Neuronal stem cell (in vitro differentiated cells): ENCODE results near the gene BRD3.
A peak's percentile ranks its signal among the peaks of the same experiment; 100 is the strongest.

ENCODE experiments used
- DNase-seq: peaks from one replicate; pipeline ENCODE4 v3.0.0-alpha.2; 2013; ENCODE audit warnings: low spot score
- H2AFZ ChIP-seq: one replicate; pipeline ENCODE4 v1.6.1; 2013; ENCODE audit warnings: mild to moderate bottlenecking, low read length, inconsistent platforms
- H2AK5ac ChIP-seq: 2 replicates; pipeline ENCODE4 v1.6.1; 2013; ENCODE audit warnings: low read depth, mild to moderate bottlenecking, inconsistent platforms, low read length, moderate library complexity, mixed read lengths
- H2BK120ac ChIP-seq: 2 replicates; pipeline ENCODE4 v1.6.1; 2013; ENCODE audit warnings: low read depth, mild to moderate bottlenecking, inconsistent platforms, low read length, moderate library complexity, mixed read lengths
- H2BK12ac ChIP-seq: one replicate; pipeline ENCODE4 v1.6.1; 2013; ENCODE audit warnings: low read length, inconsistent platforms
- H2BK15ac ChIP-seq: 2 replicates; pipeline ENCODE4 v1.6.1; 2013; ENCODE audit warnings: mild to moderate bottlenecking, low read length, inconsistent platforms, mixed read lengths
- H2BK5ac ChIP-seq: one replicate; pipeline ENCODE4 v1.6.1; 2013; ENCODE audit warnings: inconsistent platforms, mild to moderate bottlenecking, low read length, moderate library complexity
- H3K14ac ChIP-seq: one replicate; pipeline ENCODE4 v1.6.1; 2013; ENCODE audit warnings: low read length, inconsistent platforms
- H3K18ac ChIP-seq: 2 replicates; pipeline ENCODE4 v1.6.1; 2013; ENCODE audit warnings: low read length, inconsistent platforms
- H3K23ac ChIP-seq: 2 replicates; pipeline ENCODE4 v1.6.1; 2013; ENCODE audit warnings: low read depth, mild to moderate bottlenecking, mixed read lengths, low read length, inconsistent platforms; ENCODE audit not compliant: poor library complexity
- H3K27ac ChIP-seq: replicated peaks from 3 replicates; pipeline ENCODE4 v1.5.1; 2013; ENCODE audit warnings: low read length, inconsistent platforms
- H3K27me3 ChIP-seq, 3 experiments: 2 replicates each; pipeline ENCODE4 v1.6.1; 2013; ENCODE audit warnings: low read length in 3 of 3, mild to moderate bottlenecking in 2 of 3, inconsistent platforms in 1 of 3, low read depth in 1 of 3, mixed read lengths in 1 of 3, moderate library complexity in 1 of 3; ENCODE audit not compliant: control insufficient read depth in 3 of 3, insufficient read depth in 3 of 3
- H3K36me3 ChIP-seq, 2 donors: replicated peaks in 1 of 2; 2 replicates each; pipeline ENCODE4 v1.6.1; 2013; ENCODE audit warnings: low read length in 2 of 2; ENCODE audit not compliant: control insufficient read depth in 2 of 2, insufficient read depth in 2 of 2
- H3K4ac ChIP-seq: 2 replicates; pipeline ENCODE4 v1.6.1; 2013; ENCODE audit warnings: inconsistent platforms, mild to moderate bottlenecking, low read length, moderate library complexity
- H3K4me1 ChIP-seq, 2 donors: 1 replicate in 1 of 2; 2 replicates in 1 of 2; pipeline ENCODE4 v1.6.1; 2013; ENCODE audit warnings: low read length in 2 of 2, low read depth in 1 of 2; ENCODE audit not compliant: control insufficient read depth in 2 of 2, insufficient read depth in 1 of 2
- H3K4me2 ChIP-seq: one replicate; pipeline ENCODE4 v1.6.1; 2013; ENCODE audit warnings: mild to moderate bottlenecking, low read length, inconsistent platforms; ENCODE audit not compliant: insufficient read depth, poor library complexity, severe bottlenecking
- H3K4me3 ChIP-seq, 2 donors: 2 replicates each; pipeline ENCODE4 v1.5.1; 2013; ENCODE audit warnings: low read length in 2 of 2, mild to moderate bottlenecking in 2 of 2, inconsistent platforms in 1 of 2, moderate library complexity in 1 of 2
- H3K79me1 ChIP-seq: one replicate; pipeline ENCODE4 v1.6.1; 2013; ENCODE audit warnings: low read depth, mild to moderate bottlenecking, inconsistent platforms, low read length, moderate library complexity
- H3K9ac ChIP-seq: one replicate; pipeline ENCODE4 v1.6.1; 2013; ENCODE audit warnings: mild to moderate bottlenecking, low read depth, low read length, inconsistent platforms; ENCODE audit not compliant: poor library complexity
- H3K9me3 ChIP-seq, 2 donors: replicated peaks in 1 of 2; 2 replicates each; pipeline versions ENCODE3 to v1.6.1; 2013; ENCODE audit warnings: low read length in 2 of 2, mild to moderate bottlenecking in 2 of 2, inconsistent platforms in 1 of 2, low read depth in 1 of 2, mixed read lengths in 1 of 2, moderate library complexity in 1 of 2; ENCODE audit not compliant: control insufficient read depth in 2 of 2, insufficient read depth in 1 of 2
- H4K8ac ChIP-seq: one replicate; pipeline ENCODE4 v1.6.1; 2013; ENCODE audit warnings: low read depth, mild to moderate bottlenecking, inconsistent platforms, low read length, moderate library complexity
- H4K91ac ChIP-seq: one replicate; pipeline ENCODE4 v1.6.1; 2013; ENCODE audit warnings: low read length, low read depth, mild to moderate bottlenecking, inconsistent platforms; ENCODE audit not compliant: poor library complexity
- WGBS, 2 donors: extraction: QIAGEN DNeasy Blood & Tissue Kit; methylation state at CpG; one replicate each; pipeline ENCODE4 v1.1.7; 2013; ENCODE audit warnings: missing lambda C conversion rate in 2 of 2, mixed read lengths in 1 of 2; ENCODE audit not compliant: insufficient read length in 2 of 2, insufficient replicate concordance in 1 of 2; ENCODE audit errors: extremely low coverage in 2 of 2; 5-methylcytosine and 5-hydroxymethylcytosine counted together

BRD3 gene

GRCh38 chr9:134051319-134051718 is 16.5 kb downstream of the BRD3 start:
- DNase-seq: no peak
- Histone ChIP-seq H4K8ac (no peak overlapping the region), H3K18ac (no peak overlapping the region), H3K27ac (no peak overlapping the region), H2AK5ac (no peak overlapping the region), H2BK12ac (no peak overlapping the region), H3K36me3 (peaks cover 63 to 83% of the 10 kb centered on the region in 2 donors), H4K91ac (no peak overlapping the region), H2BK15ac (no peak overlapping the region), H3K4ac (no peak overlapping the region), H3K79me1 (peaks cover 51% of the 10 kb centered on the region), H2BK120ac (no peak overlapping the region), H3K9ac (no peak overlapping the region), H3K23ac (no peak overlapping the region), H3K4me3 (no peak overlapping the region), H3K27me3 (no peaks in the 10 kb centered on the region), H3K4me2 (no peak overlapping the region), H3K14ac (no peak overlapping the region), H2AFZ (no peak overlapping the region), H3K9me3 (no peaks in the 10 kb centered on the region), H3K4me1 (peaks cover 0 to 2% of the 10 kb centered on the region in 2 donors), H2BK5ac (no peak overlapping the region)
- WGBS, 2 donors: no CpG with 5 or more reads among the region's 16 CpGs

- Histone ChIP-seq H2BK120ac (no peak overlapping the region), H3K27ac (no peak overlapping the region), H3K4me1 (no peaks in the 10 kb centered on the region), H3K14ac (no peak overlapping the region), H2BK12ac (no peak overlapping the region), H4K8ac (no peak overlapping the region), H3K4me2 (no peak overlapping the region), H3K4me3 (no peak overlapping the region), H3K9me3 (no peaks in the 10 kb centered on the region), H3K9ac (no peak overlapping the region), H3K27me3 (no peaks in the 10 kb centered on the region), H2AK5ac (no peak overlapping the region), H2BK15ac (no peak overlapping the region), H3K23ac (peak overlapping the region; percentile 91), H3K4ac (no peak overlapping the region), H2BK5ac (no peak overlapping the region), H4K91ac (no peak overlapping the region), H3K79me1 (peaks cover 49% of the 10 kb centered on the region), H3K36me3 (peaks cover 67 to 89% of the 10 kb centered on the region in 2 donors), H2AFZ (no peak overlapping the region), H3K18ac (no peak overlapping the region)
- no CpG with 5 or more reads among the region's 14 CpGs for WGBS, 2 donors
- no peak for DNase-seq
Observed at GRCh38 chr9:134050726-134051125, 17.1 kb downstream of the BRD3 start.

- H2AK5ac ChIP-seq: no peak overlapping the region
- no peak overlapping the region for H2AFZ ChIP-seq
- no peak overlapping the region for H3K4me2 ChIP-seq
- H4K91ac ChIP-seq: no peak overlapping the region
- no peak overlapping the region for H3K27ac ChIP-seq
- H2BK15ac ChIP-seq: no peak overlapping the region
- WGBS, 2 donors: no CpG with 5 or more reads among the region's 28 CpGs
- H3K4me3 ChIP-seq: no peak overlapping the region
- peak overlapping the region; percentile 73 for H3K23ac ChIP-seq
- H2BK120ac ChIP-seq: no peak overlapping the region
- H3K79me1 ChIP-seq: peaks cover 45% of the 10 kb centered on the region
- DNase-seq: no peak
- H4K8ac ChIP-seq: peak overlapping the region; percentile 17
- peak overlapping the region; percentile 38 for H3K18ac ChIP-seq
- H3K9ac ChIP-seq: no peak overlapping the region
- H3K14ac ChIP-seq: no peak overlapping the region
- H3K4ac ChIP-seq: no peak overlapping the region
- H2BK12ac ChIP-seq: no peak overlapping the region
- no peaks in the 10 kb centered on the region for H3K27me3 ChIP-seq
- H2BK5ac ChIP-seq: no peak overlapping the region
- peaks cover 74 to 96% of the 10 kb centered on the region in 2 donors for H3K36me3 ChIP-seq
- H3K4me1 ChIP-seq: no peaks in the 10 kb centered on the region
- H3K9me3 ChIP-seq: no peaks in the 10 kb centered on the region
Observed at GRCh38 chr9:134049772-134050588, 17.8 kb downstream of the BRD3 start.

- Histone ChIP-seq H3K14ac (no peak overlapping the region), H2AK5ac (no peak overlapping the region), H3K4me3 (no peak overlapping the region), H2BK5ac (no peak overlapping the region), H3K9me3 (no peaks in the 10 kb centered on the region), H3K4ac (no peak overlapping the region), H4K8ac (peak overlapping the region; percentile 23), H2BK12ac (no peak overlapping the region), H4K91ac (no peak overlapping the region), H3K27me3 (no peaks in the 10 kb centered on the region), H2BK15ac (no peak overlapping the region), H3K79me1 (peaks cover 39% of the 10 kb centered on the region), H3K9ac (no peak overlapping the region), H2BK120ac (no peak overlapping the region), H3K27ac (no peak overlapping the region), H3K4me2 (no peak overlapping the region), H3K23ac (peak overlapping the region; percentile 55), H2AFZ (no peak overlapping the region), H3K36me3 (peaks cover 82 to 97% of the 10 kb centered on the region in 2 donors), H3K18ac (peak overlapping the region; percentile 48), H3K4me1 (no peaks in the 10 kb centered on the region)
- DNase-seq: no peak
- WGBS, 2 donors: no CpG with 5 or more reads among the region's 20 CpGs
Observed at GRCh38 chr9:134049236-134049635, 18.6 kb downstream of the BRD3 start.
